OCI-LY1 (cell line): ENCODE results near the gene CHAT.

Experiments used
- EZH2 ChIP-seq: fragments of 200-600 bp; sonication (generic), shearing (Covaris generic); IDR thresholded peaks from 2 replicates; pipeline ENCODE4 v1.8.0; 2017; ENCODE audit warnings: borderline replicate concordance, mixed run types, mild to moderate bottlenecking, antibody characterized with exemption, low read length, moderate library complexity, mixed read lengths
- TF ChIP-seq, protein P1 (sequence below): fragments of 200-600 bp; sonication (generic), shearing (Covaris generic); IDR thresholded peaks from 2 replicates; pipeline ENCODE4 v1.5.1; 2017; ENCODE audit warnings: mild to moderate bottlenecking, antibody characterized with exemption, low read length, moderate library complexity, mixed read lengths

DNA sequence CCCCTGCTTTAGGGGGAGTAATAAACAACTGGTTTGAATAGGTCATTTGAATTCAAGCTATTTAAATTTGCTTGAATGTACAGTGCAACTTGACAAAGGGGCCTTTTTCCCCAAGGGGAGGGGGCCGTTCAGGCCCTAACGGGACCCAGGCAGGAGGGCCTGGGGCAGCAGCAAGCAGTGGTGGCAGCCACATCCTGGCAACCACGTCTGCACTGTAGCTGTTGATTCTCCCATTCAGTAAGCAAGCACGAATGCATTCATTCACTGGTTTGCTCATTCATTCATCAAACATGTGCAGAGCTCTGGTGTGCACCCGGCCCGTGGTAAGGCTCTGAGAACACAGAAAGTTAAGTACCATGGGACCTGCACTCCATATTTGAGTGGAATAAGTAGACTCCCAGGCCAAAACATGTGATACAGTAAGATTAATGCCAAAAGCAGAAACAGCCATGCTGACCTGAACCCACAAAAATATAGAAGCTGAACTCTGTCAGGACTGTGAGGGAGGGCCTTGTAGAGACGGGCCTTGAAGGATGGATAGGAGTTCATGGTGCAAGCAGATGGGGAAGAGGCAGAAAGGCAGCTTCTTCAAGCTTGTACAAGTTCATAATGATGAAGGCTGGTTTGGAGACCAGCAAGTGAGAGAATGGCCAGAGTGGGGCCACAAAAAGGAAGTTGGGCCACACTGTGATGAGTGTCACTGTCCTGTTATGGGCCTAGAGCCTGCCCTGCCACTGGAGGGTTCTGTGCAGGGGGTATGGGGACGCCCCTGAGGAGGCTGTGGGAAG, 36.3 kb downstream of the CHAT start:
- no peak for TF ChIP-seq EZH2
- TF ChIP-seq, protein P1, sequence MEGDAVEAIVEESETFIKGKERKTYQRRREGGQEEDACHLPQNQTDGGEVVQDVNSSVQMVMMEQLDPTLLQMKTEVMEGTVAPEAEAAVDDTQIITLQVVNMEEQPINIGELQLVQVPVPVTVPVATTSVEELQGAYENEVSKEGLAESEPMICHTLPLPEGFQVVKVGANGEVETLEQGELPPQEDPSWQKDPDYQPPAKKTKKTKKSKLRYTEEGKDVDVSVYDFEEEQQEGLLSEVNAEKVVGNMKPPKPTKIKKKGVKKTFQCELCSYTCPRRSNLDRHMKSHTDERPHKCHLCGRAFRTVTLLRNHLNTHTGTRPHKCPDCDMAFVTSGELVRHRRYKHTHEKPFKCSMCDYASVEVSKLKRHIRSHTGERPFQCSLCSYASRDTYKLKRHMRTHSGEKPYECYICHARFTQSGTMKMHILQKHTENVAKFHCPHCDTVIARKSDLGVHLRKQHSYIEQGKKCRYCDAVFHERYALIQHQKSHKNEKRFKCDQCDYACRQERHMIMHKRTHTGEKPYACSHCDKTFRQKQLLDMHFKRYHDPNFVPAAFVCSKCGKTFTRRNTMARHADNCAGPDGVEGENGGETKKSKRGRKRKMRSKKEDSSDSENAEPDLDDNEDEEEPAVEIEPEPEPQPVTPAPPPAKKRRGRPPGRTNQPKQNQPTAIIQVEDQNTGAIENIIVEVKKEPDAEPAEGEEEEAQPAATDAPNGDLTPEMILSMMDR: no peak
